Measurements from ENCODE around the gene MANBA. TPM values are rescaled to one million over a fixed set of nuclear protein-coding genes. Genes with fewer than 3 reads are reported as not detected.

The MANBA gene
- total RNA-seq, 2 donors from 2014 or later = 16.3 to 21.8 TPM

DNA sequence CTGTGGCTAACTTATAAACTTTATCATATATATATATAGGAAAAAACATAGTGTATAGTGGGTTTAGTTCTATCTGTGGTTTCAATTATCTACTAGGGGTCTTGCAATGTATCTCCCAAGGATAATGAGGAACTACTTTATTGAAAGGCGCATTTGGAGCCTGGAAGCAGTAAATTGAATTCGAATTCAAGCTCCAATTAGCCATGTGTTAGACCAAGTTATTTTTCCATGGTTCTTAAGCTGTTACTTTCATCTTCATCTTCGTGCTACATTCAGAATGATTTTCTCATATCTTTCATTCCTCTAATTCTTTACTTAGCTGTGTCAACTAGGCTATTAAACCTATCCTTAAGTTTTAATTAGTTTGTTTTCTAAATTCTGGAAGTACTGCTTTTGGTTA lies 27.2 kb upstream of the MANBA start:
- intact Hi-C loops (cut with DNase I) = no loop called here
- H3K4me1 ChIP-seq = no peaks in the 10 kb centered on the region
- no peak overlapping the region for H3K9ac ChIP-seq (ENCODE audit: low read depth in 2 of 2, low read length in 2 of 2)
- no peak overlapping the region for H3K4me3 ChIP-seq
- no peaks in the 10 kb centered on the region for H3K9me3 ChIP-seq
- no peaks in the 10 kb centered on the region for H3K36me3 ChIP-seq
- TF ChIP-seq CTCF (IDR thresholded peaks at IDR 0.05) = no peak
- DNase-seq = no peak
- H3K27ac ChIP-seq = no peak overlapping the region
- no peaks in the 10 kb centered on the region for H3K27me3 ChIP-seq

GRCh38 chr4:102787096-102787881 lies 26.5 kb upstream of the MANBA start:
- H3K9ac ChIP-seq (ENCODE audit: low read depth in 2 of 2, low read length in 2 of 2) = no peak overlapping the region
- no peaks in the 10 kb centered on the region for H3K9me3 ChIP-seq
- intact Hi-C loops (cut with DNase I) = no loop called here
- H3K4me1 ChIP-seq = no peaks in the 10 kb centered on the region
- H3K27me3 ChIP-seq = no peaks in the 10 kb centered on the region
- H3K36me3 ChIP-seq = no peaks in the 10 kb centered on the region
- H3K4me3 ChIP-seq = no peak overlapping the region
- no peak for DNase-seq
- H3K27ac ChIP-seq = no peak overlapping the region
- no peak for TF ChIP-seq CTCF (IDR thresholded peaks at IDR 0.05)

DNA sequence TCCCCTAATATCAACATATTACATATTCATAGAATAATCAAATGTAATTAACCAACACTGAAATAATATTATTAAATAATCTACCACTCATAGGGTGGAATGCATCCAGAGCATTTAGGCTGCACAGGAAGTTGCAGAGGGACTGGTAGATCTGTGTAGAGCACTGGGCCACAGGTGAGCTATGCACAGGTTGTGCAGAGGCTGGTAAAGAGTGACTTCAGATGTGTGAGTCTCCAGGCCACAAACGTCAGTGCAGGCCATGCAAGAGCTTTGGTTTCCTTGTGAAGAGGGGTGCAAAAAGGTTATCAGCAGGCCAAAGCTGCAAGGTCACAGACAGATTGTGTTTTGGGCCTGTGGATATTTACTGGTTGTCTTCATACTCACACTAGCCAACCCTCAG lies 25.5 kb upstream of the MANBA start:
- Histone ChIP-seq H3K36me3 (no peaks in the 10 kb centered on the region), H3K27me3 (no peaks in the 10 kb centered on the region), H3K9ac (ENCODE audit: low read depth in 2 of 2, low read length in 2 of 2) (no peak overlapping the region), H3K4me3 (no peak overlapping the region), H3K4me1 (no peaks in the 10 kb centered on the region), H3K27ac (no peak overlapping the region), H3K9me3 (no peaks in the 10 kb centered on the region)
- intact Hi-C loops (cut with DNase I) = no loop called here
- no peak for DNase-seq
- TF ChIP-seq CTCF (IDR thresholded peaks at IDR 0.05) = no peak

- no peak overlapping the region for H3K9ac ChIP-seq (ENCODE audit: low read depth in 2 of 2, low read length in 2 of 2)
These were observed 22.2 kb upstream of the MANBA start for GRCh38 chr4:102783006-102783405.

GRCh38 chr4:102781570-102781969 lies 20.8 kb upstream of the MANBA start:
- Histone ChIP-seq H3K4me3 (no peak overlapping the region), H3K27ac (no peak overlapping the region), H3K9ac (ENCODE audit: low read depth in 2 of 2, low read length in 2 of 2) (no peak overlapping the region), H3K27me3 (no peaks in the 10 kb centered on the region), H3K9me3 (no peaks in the 10 kb centered on the region), H3K4me1 (no peaks in the 10 kb centered on the region), H3K36me3 (no peaks in the 10 kb centered on the region)
- no peak for DNase-seq
- no peak for TF ChIP-seq CTCF (IDR thresholded peaks at IDR 0.05)
- intact Hi-C loops (cut with DNase I) = no loop called here

More at GRCh38 chr4:102783006-102783405, 22.2 kb upstream of the MANBA start:
- TF ChIP-seq CTCF (IDR thresholded peaks at IDR 0.05) = no peak
- H3K36me3 ChIP-seq = no peaks in the 10 kb centered on the region
- no peak for DNase-seq
- H3K27me3 ChIP-seq = no peaks in the 10 kb centered on the region
- no peak overlapping the region for H3K27ac ChIP-seq
- H3K4me3 ChIP-seq = no peak overlapping the region
- intact Hi-C loops (cut with DNase I) = no loop called here
- no peaks in the 10 kb centered on the region for H3K9me3 ChIP-seq
- H3K4me1 ChIP-seq = no peaks in the 10 kb centered on the region

Measured in colonic mucosa (tissue), 4 donors.